ENCODE results near the gene PSEN2. TPM values are rescaled to one million over a fixed set of nuclear protein-coding genes. Genes with fewer than 3 reads are reported as not detected.

The PSEN2 gene
- total RNA-seq, 2 experiments from 2014 or later, result 0.81 to 1.2 TPM

- H3K9me3 Mint-ChIP-seq, result no peaks in the 10 kb centered on the region
- no peaks in the 10 kb centered on the region for H3K27me3 Mint-ChIP-seq
- intact Hi-C loops (cut with DNase I, micrococcal nuclease), result loop anchor here in 1 of 2 experiments (10.0 kb wide), 1 partner anchor 119 kb away; no protein-coding TSS in a partner anchor
- ATAC-seq (ENCODE audit: poor library complexity) (no peak), DNase-seq (no peak)
- no peaks in the 10 kb centered on the region for H3K27me3 ChIP-seq (ENCODE audit: control insufficient read depth in 1 of 2, insufficient read depth in 2 of 2, low read length in 2 of 2)
- peak overlapping the region; percentile 0 for H3K27ac Mint-ChIP-seq
- ChIA-PET CTCF (interaction anchor here (3.4 kb wide), 1 partner anchor 197 kb away, joined by 14 read pairs; no protein-coding TSS in a partner anchor), POLR2A (interaction anchor here (0.7 to 1.7 kb wide), 6 partner anchors 9 to 87 kb away, joined by 3 to 6 read pairs (median 4); no protein-coding TSS in a partner anchor)
- no peaks in the 10 kb centered on the region for H3K36me3 ChIP-seq (ENCODE audit: insufficient read depth, low read length)
- no peak overlapping the region for H3K27ac ChIP-seq (ENCODE audit: low read depth in 1 of 2, low read length in 2 of 2)
- H3K4me1 Mint-ChIP-seq (ENCODE audit: low read depth), result peaks cover 43% of the 10 kb centered on the region
- H3K4me3 Mint-ChIP-seq, result no peak overlapping the region
- H3K4me1 ChIP-seq (ENCODE audit: insufficient read depth, low read length), result peaks cover 23% of the 10 kb centered on the region
- H3K36me3 Mint-ChIP-seq (ENCODE audit: low read depth), result no peaks in the 10 kb centered on the region
- no peak for TF ChIP-seq CTCF (IDR thresholded peaks at IDR 0.05)
- no peak overlapping the region for H3K4me3 ChIP-seq (ENCODE audit: low read length)
- H3K9me3 ChIP-seq (ENCODE audit: control insufficient read depth in 1 of 2, insufficient read depth in 1 of 2, low read length in 2 of 2), result no peaks in the 10 kb centered on the region
These were observed 46.8 kb upstream of the PSEN2 start for GRCh38 chr1:226823643-226824042.

GRCh38 chr1:226825037-226825745 is 45.2 kb upstream of the PSEN2 start:
- no peaks in the 10 kb centered on the region for H3K9me3 ChIP-seq (ENCODE audit: control insufficient read depth in 1 of 2, insufficient read depth in 1 of 2, low read length in 2 of 2)
- no peak overlapping the region for H3K4me3 ChIP-seq (ENCODE audit: low read length)
- CTCF ChIA-PET, result interaction anchor here (1.1 to 3.4 kb wide), 3 partner anchors 176 to 199 kb away, joined by 4 to 14 read pairs (median 8); no protein-coding TSS in a partner anchor
- Mint-ChIP-seq H3K27me3 (no peaks in the 10 kb centered on the region), H3K36me3 (ENCODE audit: low read depth) (no peaks in the 10 kb centered on the region), H3K4me1 (ENCODE audit: low read depth) (peaks cover 43% of the 10 kb centered on the region), H3K9me3 (no peaks in the 10 kb centered on the region), H3K4me3 (no peak overlapping the region), H3K27ac (peak overlapping the region; percentile 26)
- DNase-seq (no peak), ATAC-seq (ENCODE audit: poor library complexity) (no peak)
- no peaks in the 10 kb centered on the region for H3K36me3 ChIP-seq (ENCODE audit: insufficient read depth, low read length)
- no peak for TF ChIP-seq CTCF (IDR thresholded peaks at IDR 0.05)
- no peak overlapping the region for H3K27ac ChIP-seq (ENCODE audit: low read depth in 1 of 2, low read length in 2 of 2)
- H3K27me3 ChIP-seq (ENCODE audit: control insufficient read depth in 1 of 2, insufficient read depth in 2 of 2, low read length in 2 of 2), result no peaks in the 10 kb centered on the region
- peaks cover 23% of the 10 kb centered on the region for H3K4me1 ChIP-seq (ENCODE audit: insufficient read depth, low read length)
- POLR2A ChIA-PET, result interaction anchor here (0.8 to 1.6 kb wide), 3 partner anchors 18 to 95 kb away, joined by 3 to 5 read pairs (median 4); partner anchors contain the start of gene ITPKB
- intact Hi-C loops (cut with DNase I, micrococcal nuclease), result loop anchor here (5.0 to 10.0 kb wide), 4 partner anchors 113 to 403 kb away; no protein-coding TSS in a partner anchor

GRCh38 chr1:226825746-226826100 is 44.7 kb upstream of the PSEN2 start:
- Histone ChIP-seq H3K36me3 (ENCODE audit: insufficient read depth, low read length) (no peaks in the 10 kb centered on the region), H3K27me3 (ENCODE audit: control insufficient read depth in 1 of 2, insufficient read depth in 2 of 2, low read length in 2 of 2) (no peaks in the 10 kb centered on the region), H3K4me1 (ENCODE audit: insufficient read depth, low read length) (peaks cover 23% of the 10 kb centered on the region), H3K27ac (ENCODE audit: low read depth in 1 of 2, low read length in 2 of 2) (no peak overlapping the region), H3K4me3 (ENCODE audit: low read length) (no peak overlapping the region), H3K9me3 (ENCODE audit: control insufficient read depth in 1 of 2, insufficient read depth in 1 of 2, low read length in 2 of 2) (no peaks in the 10 kb centered on the region)
- DNase-seq, result no peak
- H3K27me3 Mint-ChIP-seq, result no peaks in the 10 kb centered on the region
- ATAC-seq (ENCODE audit: poor library complexity), result no peak
- intact Hi-C loops (cut with DNase I, micrococcal nuclease), result loop anchor here (5.0 to 10.0 kb wide), 4 partner anchors 113 to 403 kb away; no protein-coding TSS in a partner anchor
- H3K4me3 Mint-ChIP-seq, result no peak overlapping the region
- peaks cover 43% of the 10 kb centered on the region for H3K4me1 Mint-ChIP-seq (ENCODE audit: low read depth)
- H3K9me3 Mint-ChIP-seq, result no peaks in the 10 kb centered on the region
- no peak for TF ChIP-seq CTCF (IDR thresholded peaks at IDR 0.05)
- ChIA-PET POLR2A (interaction anchor here (0.8 to 2.7 kb wide), 6 partner anchors 18 to 192 kb away, joined by 3 to 15 read pairs (median 4); partner anchors contain the start of gene ITPKB), CTCF (interaction anchor here (1.1 to 1.9 kb wide), 2 partner anchors 176 to 199 kb away, joined by 4 to 8 read pairs; no protein-coding TSS in a partner anchor)
- H3K36me3 Mint-ChIP-seq (ENCODE audit: low read depth), result no peaks in the 10 kb centered on the region
- peak overlapping the region; percentile 26 for H3K27ac Mint-ChIP-seq
